K562 (cell line): Measurements from ENCODE around the gene PPT2.
A peak's percentile ranks its signal among the peaks of the same experiment; 100 is the strongest.

Source experiments
- GTF2A2 ChIP-seq: IDR thresholded peaks from 2 replicates; pipeline ENCODE4 v1.6.1; 2016; ENCODE audit warnings: mild to moderate bottlenecking, missing genetic modification characterization, missing compliant biosample characterization
- HDAC2 ChIP-seq: fragments of 450-650 bp; IDR thresholded peaks from 2 replicates; pipeline ENCODE4 v1.6.1; 2016; ENCODE audit warnings: mild to moderate bottlenecking
- KLF13 ChIP-seq: fragments of 450-650 bp; IDR thresholded peaks from 2 replicates; pipeline ENCODE4 v1.6.1; 2016; ENCODE audit warnings: missing genetic modification characterization, low read depth, mild to moderate bottlenecking, missing compliant biosample characterization, moderate library complexity, borderline replicate concordance
- MAX ChIP-seq: sonication (generic); formaldehyde crosslinking; IDR thresholded peaks from 2 replicates; pipeline ENCODE4 v1.9.0; 2022; ENCODE audit warnings: mild to moderate bottlenecking, missing genetic modification reagents
- MXI1 ChIP-seq: IDR thresholded peaks from 2 replicates; pipeline ENCODE4 v1.6.1; 2011; ENCODE audit warnings: low read depth, mild to moderate bottlenecking, improper control_type of control experiment, low read length
- PHB2 ChIP-seq: fragments of 450-650 bp; IDR thresholded peaks from 2 replicates; pipeline ENCODE4 v1.6.1; 2017; ENCODE audit warnings: low read depth
- PTTG1 ChIP-seq: fragments of 450-650 bp; IDR thresholded peaks from 2 replicates; pipeline ENCODE4 v1.6.1; 2016; ENCODE audit warnings: low read depth, mild to moderate bottlenecking, missing genetic modification characterization, missing compliant biosample characterization
- SRSF9 ChIP-seq: fragments of 200-400 bp; formaldehyde crosslinking; IDR thresholded peaks from 2 replicates; pipeline ENCODE4 v1.6.1; 2017; ENCODE audit warnings: low read depth, low read length, borderline replicate concordance
- YY1 ChIP-seq, 3 experiments: IDR thresholded peaks; 2 replicates each; pipeline ENCODE4 v1.6.1; 2011; ENCODE audit warnings: low read length in 2 of 3, mild to moderate bottlenecking in 2 of 3, moderate library complexity in 2 of 3, borderline replicate concordance in 1 of 3, control low read depth in 1 of 3, low read depth in 1 of 3; ENCODE audit not compliant: insufficient read depth in 3 of 3, insufficient replicate concordance in 2 of 3, control insufficient read depth in 1 of 3, insufficient read length in 1 of 3; ENCODE audit errors: extremely low read depth in 1 of 3
- ZBTB11 ChIP-seq, 3 experiments: fragments of 200-800 bp in 1 of 3; fragments of 250-450 bp in 1 of 3; fragments of 450-650 bp in 1 of 3; sonication (Bioruptor Pico) in 1 of 3; sonication (Bioruptor generic) in 1 of 3; formaldehyde crosslinking in 1 of 3; IDR thresholded peaks; 2 replicates each; pipeline versions ENCODE4 v1.6.1 to v1.8.0; 2016 to 2022; ENCODE audit warnings: mild to moderate bottlenecking in 2 of 3, missing genetic modification characterization in 2 of 3, missing compliant biosample characterization in 1 of 3, moderate library complexity in 1 of 3
- ZBTB2 ChIP-seq: fragments of 450-650 bp; IDR thresholded peaks from 2 replicates; pipeline ENCODE4 v1.6.1; 2016; ENCODE audit warnings: antibody characterized with exemption
- ZEB2 ChIP-seq: fragments of 450-650 bp; IDR thresholded peaks from 2 replicates; pipeline ENCODE4 v1.6.1; 2016
- TF ChIP-seq, protein P1 (sequence below), 3 experiments: IDR thresholded peaks in 2 of 3; conservative IDR thresholded peaks in 1 of 3; 2 replicates each; pipeline ENCODE4 v1.5.1; 2011 to 2012; ENCODE audit warnings: low read length in 3 of 3, mild to moderate bottlenecking in 3 of 3, control low read depth in 2 of 3, improper control_type of control experiment in 1 of 3, inconsistent platforms in 1 of 3, low read depth in 1 of 3, mixed read lengths in 1 of 3, moderate library complexity in 1 of 3; ENCODE audit not compliant: insufficient read depth in 2 of 3
- TF ChIP-seq, protein P2 (sequence below): sonication (generic); formaldehyde crosslinking; IDR thresholded peaks from 2 replicates; pipeline ENCODE4 v1.9.0; 2022; ENCODE audit warnings: mild to moderate bottlenecking, missing genetic modification reagents

GRCh38 chr6:32195652-32195901 is 41.6 kb downstream of the PPT2 start:
- TF ChIP-seq, protein P1, sequence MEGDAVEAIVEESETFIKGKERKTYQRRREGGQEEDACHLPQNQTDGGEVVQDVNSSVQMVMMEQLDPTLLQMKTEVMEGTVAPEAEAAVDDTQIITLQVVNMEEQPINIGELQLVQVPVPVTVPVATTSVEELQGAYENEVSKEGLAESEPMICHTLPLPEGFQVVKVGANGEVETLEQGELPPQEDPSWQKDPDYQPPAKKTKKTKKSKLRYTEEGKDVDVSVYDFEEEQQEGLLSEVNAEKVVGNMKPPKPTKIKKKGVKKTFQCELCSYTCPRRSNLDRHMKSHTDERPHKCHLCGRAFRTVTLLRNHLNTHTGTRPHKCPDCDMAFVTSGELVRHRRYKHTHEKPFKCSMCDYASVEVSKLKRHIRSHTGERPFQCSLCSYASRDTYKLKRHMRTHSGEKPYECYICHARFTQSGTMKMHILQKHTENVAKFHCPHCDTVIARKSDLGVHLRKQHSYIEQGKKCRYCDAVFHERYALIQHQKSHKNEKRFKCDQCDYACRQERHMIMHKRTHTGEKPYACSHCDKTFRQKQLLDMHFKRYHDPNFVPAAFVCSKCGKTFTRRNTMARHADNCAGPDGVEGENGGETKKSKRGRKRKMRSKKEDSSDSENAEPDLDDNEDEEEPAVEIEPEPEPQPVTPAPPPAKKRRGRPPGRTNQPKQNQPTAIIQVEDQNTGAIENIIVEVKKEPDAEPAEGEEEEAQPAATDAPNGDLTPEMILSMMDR (IDR thresholded peaks at IDR 0.05 in 2 of 3, conservative IDR thresholded peaks at IDR 0.05 in 1 of 3; ENCODE audit: insufficient read depth in 2 of 3, low read depth in 1 of 3, low read length in 3 of 3), result peak; percentile 39 to 75 (median 63); a peak in 5 of 6 replicates
- TF ChIP-seq PHB2 (no peak), PTTG1 (tag) (no peak), KLF13 (tag) (peak; percentile 66; the same call in 1 of the 2 replicates), SRSF9 (no peak), ZBTB11 (CRISPR knock-in tag; IDR thresholded peaks at IDR 0.05) (no peak; a peak in 1 of 6 replicates), MAX (no peak), GTF2A2 (tag) (no peak), MXI1 (no peak; the same call in 1 of the 2 replicates), YY1 (IDR thresholded peaks at IDR 0.05; ENCODE audit: borderline replicate concordance in 1 of 3, control insufficient read depth in 1 of 3, extremely low read depth in 1 of 3, insufficient read depth in 3 of 3, insufficient read length in 1 of 3, insufficient replicate concordance in 2 of 3, low read depth in 1 of 3, low read length in 2 of 3) (peak in 1 of 3 experiments; percentile 47), ZBTB2 (peak; percentile 40; the same call in 1 of the 2 replicates), HDAC2 (no peak), ZEB2 (no peak)
- TF ChIP-seq, protein P2, sequence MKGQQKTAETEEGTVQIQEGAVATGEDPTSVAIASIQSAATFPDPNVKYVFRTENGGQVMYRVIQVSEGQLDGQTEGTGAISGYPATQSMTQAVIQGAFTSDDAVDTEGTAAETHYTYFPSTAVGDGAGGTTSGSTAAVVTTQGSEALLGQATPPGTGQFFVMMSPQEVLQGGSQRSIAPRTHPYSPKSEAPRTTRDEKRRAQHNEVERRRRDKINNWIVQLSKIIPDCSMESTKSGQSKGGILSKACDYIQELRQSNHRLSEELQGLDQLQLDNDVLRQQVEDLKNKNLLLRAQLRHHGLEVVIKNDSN, result peak; percentile 66
